ENCODE measurements around the gene MCUB.

DNA sequence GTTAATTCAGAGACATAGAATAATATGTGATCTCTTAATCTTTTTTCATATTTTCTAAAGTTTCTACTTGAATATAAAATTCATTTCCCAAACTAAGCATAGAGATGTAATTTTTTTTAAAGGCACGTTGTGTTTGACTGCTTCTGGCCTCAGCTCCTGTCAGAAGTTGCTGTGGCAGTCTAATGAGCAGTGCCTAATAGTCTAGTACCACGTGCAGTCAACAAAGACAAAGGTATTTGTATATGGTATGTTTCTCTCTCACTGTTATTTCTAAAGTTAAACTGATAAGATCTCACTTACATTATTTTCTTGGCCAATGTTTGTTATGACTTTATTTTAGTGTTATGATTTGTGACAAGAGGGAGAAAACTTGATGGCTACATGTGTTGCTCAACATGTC, 48.6 kb upstream of the MCUB start:
- TF ChIP-seq HDGF (IDR thresholded peaks at IDR 0.05; ENCODE audit: borderline replicate concordance) = no peak
- TF ChIP-seq FOXM1 (IDR thresholded peaks at IDR 0.05; ENCODE audit: borderline replicate concordance) = no peak
- no peak for TF ChIP-seq TARDBP (IDR thresholded peaks at IDR 0.05)
- no peak for TF ChIP-seq SP1 (IDR thresholded peaks at IDR 0.05)
- TF ChIP-seq, protein P1, sequence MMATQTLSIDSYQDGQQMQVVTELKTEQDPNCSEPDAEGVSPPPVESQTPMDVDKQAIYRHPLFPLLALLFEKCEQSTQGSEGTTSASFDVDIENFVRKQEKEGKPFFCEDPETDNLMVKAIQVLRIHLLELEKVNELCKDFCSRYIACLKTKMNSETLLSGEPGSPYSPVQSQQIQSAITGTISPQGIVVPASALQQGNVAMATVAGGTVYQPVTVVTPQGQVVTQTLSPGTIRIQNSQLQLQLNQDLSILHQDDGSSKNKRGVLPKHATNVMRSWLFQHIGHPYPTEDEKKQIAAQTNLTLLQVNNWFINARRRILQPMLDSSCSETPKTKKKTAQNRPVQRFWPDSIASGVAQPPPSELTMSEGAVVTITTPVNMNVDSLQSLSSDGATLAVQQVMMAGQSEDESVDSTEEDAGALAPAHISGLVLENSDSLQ (IDR thresholded peaks at IDR 0.05) = no peak
- no peak for TF ChIP-seq LEF1 (IDR thresholded peaks at IDR 0.05; ENCODE audit: borderline replicate concordance)
- no peak for TF ChIP-seq FOXA1 (IDR thresholded peaks at IDR 0.05)
- TF ChIP-seq NFRKB (IDR thresholded peaks at IDR 0.05) = no peak
